Hepatocyte (in vitro differentiated cells): Measurements from ENCODE around the gene ARL8B. TPM values are rescaled to one million over a fixed set of nuclear protein-coding genes. Genes with fewer than 3 reads are reported as not detected.
A peak's percentile ranks its signal among the peaks of the same experiment; 100 is the strongest.

Experiments used
- DNase-seq: peaks from one replicate; pipeline ENCODE4 v3.0.0-alpha.2; 2016; ENCODE audit warnings: low spot score
- H2AFZ ChIP-seq: fragments of 200-600 bp; sonication (generic); 2 replicates; pipeline ENCODE4 v1.6.0; 2016; ENCODE audit warnings: antibody characterized with exemption, mild to moderate bottlenecking
- H3K27ac ChIP-seq: fragments of 200-600 bp; sonication (generic); 2 replicates; pipeline ENCODE4 v1.5.1; 2016; ENCODE audit warnings: mild to moderate bottlenecking
- H3K27me3 ChIP-seq: fragments of 200-600 bp; sonication (generic); 2 replicates; pipeline ENCODE4 v1.6.1; 2016
- H3K36me3 ChIP-seq: fragments of 200-600 bp; sonication (generic); replicated peaks from 2 replicates; pipeline ENCODE4 v1.5.1; 2016; ENCODE audit warnings: low read depth; ENCODE audit not compliant: insufficient read depth
- H3K4me1 ChIP-seq: fragments of 200-600 bp; sonication (generic); 2 replicates; pipeline ENCODE4 v1.5.1; 2016; ENCODE audit warnings: mild to moderate bottlenecking, moderate library complexity; ENCODE audit not compliant: insufficient read depth
- H3K4me2 ChIP-seq: fragments of 200-600 bp; sonication (generic); 2 replicates; pipeline ENCODE4 v1.6.0; 2016
- H3K4me3 ChIP-seq: fragments of 200-600 bp; sonication (generic); 2 replicates; pipeline ENCODE4 v1.5.1; 2016; ENCODE audit warnings: mild to moderate bottlenecking
- H3K79me2 ChIP-seq: fragments of 200-600 bp; sonication (generic); 2 replicates; pipeline ENCODE4 v1.6.0; 2017; ENCODE audit warnings: mild to moderate bottlenecking
- H3K9me2 ChIP-seq: fragments of 200-600 bp; sonication (generic); replicated peaks from 2 replicates; pipeline ENCODE4 v1.6.0; 2017; ENCODE audit warnings: mild to moderate bottlenecking; ENCODE audit not compliant: insufficient read depth
- H3K9me3 ChIP-seq: fragments of 200-600 bp; sonication (generic); 2 replicates; pipeline ENCODE4 v1.5.1; 2016; ENCODE audit warnings: low read depth, mild to moderate bottlenecking
- H4K20me1 ChIP-seq: fragments of 200-600 bp; sonication (generic); 2 replicates; pipeline ENCODE4 v1.6.0; 2016; ENCODE audit warnings: mild to moderate bottlenecking; ENCODE audit not compliant: insufficient read depth, poor library complexity, severe bottlenecking
- CTCF ChIP-seq: fragments of 200-600 bp; sonication (generic); IDR thresholded peaks from 2 replicates; pipeline ENCODE4 v1.5.1; 2016; ENCODE audit warnings: antibody characterized with exemption, mild to moderate bottlenecking; ENCODE audit not compliant: poor library complexity
- EZH2 ChIP-seq: fragments of 200-600 bp; sonication (generic); IDR thresholded peaks from 2 replicates; pipeline ENCODE4 v1.6.1; 2016; ENCODE audit warnings: antibody characterized with exemption, mild to moderate bottlenecking, borderline replicate concordance
- EZH2phosphoT487 ChIP-seq: fragments of 200-600 bp; sonication (generic); IDR thresholded peaks from one replicate; pipeline ENCODE4 v1.6.1; 2018; ENCODE audit warnings: antibody characterized with exemption, mild to moderate bottlenecking, low read depth, moderate library complexity; ENCODE audit not compliant: unreplicated experiment, severe bottlenecking
- WGBS: methylation state at CpG from one replicate; pipeline ENCODE4 v1.1.6; 2016; ENCODE audit warnings: low lambda C conversion rate; ENCODE audit errors: missing lambda C conversion rate; 5-methylcytosine and 5-hydroxymethylcytosine counted together
- polyA plus RNA-seq: library from polyadenylated mRNA; unstranded; fragments of >200 nt; fragmentation: Nextera tagmentation; extraction: Ambion mirVana; gene quantifications from 2 replicates; pipeline ENCODE4 v1.2.1, GENCODE V29; 2016
- total RNA-seq: library from RNA; depleted of rRNA; stranded (reverse); fragments of >200 nt; gene quantifications from 2 replicates; pipeline ENCODE4 v1.2.3, GENCODE V29; 2014

ARL8B gene
- total RNA-seq (92.3 and 94.4 TPM in 2 replicates), polyA plus RNA-seq (58.1 and 61.5 TPM in 2 replicates)

- no peak for TF ChIP-seq EZH2phosphoT487
- TF ChIP-seq CTCF: peak; percentile 91
- TF ChIP-seq EZH2: no peak
- peak within 1 kb of the TSS; percentile 62 for H2AFZ ChIP-seq
- peaks cover 35% of the 10 kb centered on the region for H4K20me1 ChIP-seq
- DNase-seq: peak; percentile 94
- H3K4me2 ChIP-seq: peak within 1 kb of the TSS; percentile 74
- no peaks in the 10 kb centered on the region for H3K27me3 ChIP-seq
- peaks cover 50% of the 10 kb centered on the region for H3K79me2 ChIP-seq
- peak within 1 kb of the TSS; percentile 97 for H3K27ac ChIP-seq
- peaks cover 16% of the 10 kb centered on the region for H3K4me1 ChIP-seq
- H3K9me3 ChIP-seq: no peaks in the 10 kb centered on the region
- no peaks in the 10 kb centered on the region for H3K36me3 ChIP-seq
- peak within 1 kb of the TSS; percentile 95 for H3K4me3 ChIP-seq
- H3K9me2 ChIP-seq: no peaks in the 10 kb centered on the region
- WGBS: under 1% methylated on average over 74 of the region's 74 CpGs
Measured at GRCh38 chr3:5122030-5122740, at the start of gene ARL8B. Gene ARL8B (plus strand): TSS chr3:5122292. CDS start chr3:5122466, 174 bp downstream.

DNA sequence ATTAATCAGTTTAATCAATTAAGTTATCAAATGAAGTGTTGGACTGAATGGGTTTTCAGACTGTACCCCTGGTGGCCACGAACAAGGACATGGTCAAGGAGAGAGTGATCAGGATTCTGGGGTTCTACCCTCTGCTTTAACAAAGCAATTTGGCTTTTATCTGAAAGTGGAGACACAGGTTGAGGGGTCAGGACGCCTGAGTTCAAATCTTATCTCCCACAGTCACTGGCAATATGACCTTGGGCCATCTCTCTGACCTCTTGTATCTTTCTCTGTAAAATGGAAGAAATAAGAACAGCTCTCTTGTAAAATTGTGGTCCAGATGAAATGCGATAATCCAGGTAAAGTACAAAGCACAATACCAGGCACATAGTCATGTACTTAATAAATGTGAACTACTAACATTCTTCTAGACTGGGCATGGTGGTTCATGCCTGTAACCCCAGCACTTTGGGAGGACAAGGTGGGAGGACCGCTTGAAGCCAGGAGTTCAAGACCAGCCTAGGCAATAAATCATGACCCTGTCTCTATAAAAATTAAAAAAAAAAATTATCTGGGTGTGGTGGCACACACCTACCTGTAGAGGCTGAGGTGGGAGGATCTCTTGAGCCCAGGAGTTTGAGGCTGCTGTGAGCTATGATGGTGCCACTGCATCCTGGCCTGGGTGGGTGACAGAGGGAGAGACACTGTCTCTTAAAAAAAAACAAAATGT is 48.6 kb upstream of the ARL8B start:
- H4K20me1 ChIP-seq: no peaks in the 10 kb centered on the region
- H2AFZ ChIP-seq: no peak overlapping the region
- H3K9me2 ChIP-seq: no peaks in the 10 kb centered on the region
- H3K79me2 ChIP-seq: no peaks in the 10 kb centered on the region
- no peaks in the 10 kb centered on the region for H3K4me1 ChIP-seq
- no peak overlapping the region for H3K4me2 ChIP-seq
- H3K9me3 ChIP-seq: no peaks in the 10 kb centered on the region
- H3K27me3 ChIP-seq: no peaks in the 10 kb centered on the region
- H3K27ac ChIP-seq: no peak overlapping the region
- TF ChIP-seq CTCF (no peak), EZH2 (no peak), EZH2phosphoT487 (no peak)
- 69% methylated on average over 4 of the region's 4 CpGs for WGBS
- no peak for DNase-seq
- H3K36me3 ChIP-seq: no peaks in the 10 kb centered on the region
- H3K4me3 ChIP-seq: no peak overlapping the region

- H3K79me2 ChIP-seq: no peaks in the 10 kb centered on the region
- H3K9me2 ChIP-seq: no peaks in the 10 kb centered on the region
- peaks cover 5% of the 10 kb centered on the region for H3K4me1 ChIP-seq
- H3K4me3 ChIP-seq: no peak overlapping the region
- H3K27me3 ChIP-seq: no peaks in the 10 kb centered on the region
- H3K4me2 ChIP-seq: no peak overlapping the region
- no peaks in the 10 kb centered on the region for H4K20me1 ChIP-seq
- DNase-seq: peak; percentile 55
- H3K27ac ChIP-seq: no peak overlapping the region
- WGBS: 38% methylated on average over 4 of the region's 4 CpGs
- no peak overlapping the region for H2AFZ ChIP-seq
- TF ChIP-seq EZH2 (no peak), CTCF (no peak), EZH2phosphoT487 (no peak)
- H3K36me3 ChIP-seq: no peaks in the 10 kb centered on the region
- H3K9me3 ChIP-seq: no peaks in the 10 kb centered on the region
Measured at GRCh38 chr3:5078151-5078550, 43.9 kb upstream of the ARL8B start.
